Measurements from ENCODE around the gene PCDHGB3. TPM values are rescaled to one million over a fixed set of nuclear protein-coding genes. Genes with fewer than 3 reads are reported as not detected.

The PCDHGB3 gene
- total RNA-seq, 1 experiment from 2014 or later: 1.6 TPM

DNA sequence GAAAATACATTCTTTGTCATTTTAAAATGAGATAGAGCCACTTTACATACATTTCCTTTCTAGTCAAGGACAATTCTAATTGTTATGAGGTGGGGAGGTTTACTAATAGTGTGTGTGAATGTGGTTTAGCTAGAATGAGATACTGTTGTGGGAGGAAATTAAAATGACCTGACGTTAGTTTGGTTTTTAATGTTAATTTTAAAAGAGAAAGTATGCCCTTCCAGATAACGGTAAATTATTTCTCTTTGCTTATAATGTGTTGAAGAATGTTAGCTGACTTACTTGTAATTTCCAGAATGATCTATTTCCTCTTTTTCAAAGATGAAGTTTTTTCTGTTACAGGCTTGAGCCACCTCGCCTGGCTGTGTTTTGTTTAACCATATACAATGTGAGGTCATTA lies 47.8 kb upstream of the PCDHGB3 start:
- Histone ChIP-seq H4K20me1 (ENCODE audit: control insufficient read depth, insufficient read depth, insufficient read length) (no peaks in the 10 kb centered on the region), H3K4me1 (ENCODE audit: insufficient read depth, low read length) (no peaks in the 10 kb centered on the region), H2AK5ac (ENCODE audit: insufficient read length, low read length) (no peak overlapping the region), H3K14ac (ENCODE audit: insufficient read depth, low read length) (no peak overlapping the region), H4K91ac (ENCODE audit: insufficient read length, low read depth, low read length) (no peak overlapping the region), H3T11ph (ENCODE audit: low read length) (no peak overlapping the region), H2BK5ac (ENCODE audit: insufficient read length, low read length) (no peak overlapping the region), H4K8ac (replicated peaks; ENCODE audit: insufficient read length, low read depth, low read length) (no peak overlapping the region), H3K56ac (ENCODE audit: insufficient read length, low read depth, low read length) (no peak overlapping the region), H3K18ac (ENCODE audit: insufficient read length, low read depth, low read length) (no peak overlapping the region), H3K79me2 (ENCODE audit: insufficient read depth, low read length) (peaks cover 6% of the 10 kb centered on the region; the same call in 1 of the 2 replicates), H3K27ac (ENCODE audit: insufficient read length, low read depth, low read length) (no peak overlapping the region), H2BK15ac (ENCODE audit: low read depth, low read length) (no peak overlapping the region), H2AFZ (ENCODE audit: low read length) (no peak overlapping the region), H3K23ac (ENCODE audit: insufficient read length, low read depth, low read length) (no peak overlapping the region), H2BK120ac (ENCODE audit: low read depth, low read length, poor library complexity, severe bottlenecking) (no peak overlapping the region), H3K27me3 (ENCODE audit: insufficient read depth, low read length) (no peaks in the 10 kb centered on the region), H3K4me2 (ENCODE audit: insufficient read depth, insufficient read length, low read length) (no peak overlapping the region), H3K9ac (ENCODE audit: extremely low read depth, insufficient read length, low read length) (no peak overlapping the region), H3K23me2 (ENCODE audit: insufficient read length, low read depth, low read length, poor library complexity, severe bottlenecking) (peaks cover 12% of the 10 kb centered on the region), H2BK20ac (ENCODE audit: low read depth, low read length, poor library complexity, severe bottlenecking) (no peak overlapping the region), H3K79me1 (ENCODE audit: insufficient read depth, low read depth, low read length, poor library complexity, severe bottlenecking) (peaks cover 2% of the 10 kb centered on the region), H3K4ac (ENCODE audit: low read depth, low read length) (no peak overlapping the region), H3K9me3 (ENCODE audit: control insufficient read depth, low read depth, low read length) (peaks cover 22% of the 10 kb centered on the region), H2BK12ac (ENCODE audit: insufficient read length, low read depth, low read length) (no peak overlapping the region), H4K5ac (ENCODE audit: insufficient read length, low read depth, low read length) (no peak overlapping the region)
- 100% methylated on average over 1 of the region's 3 CpGs for WGBS (ENCODE audit: extremely low coverage, insufficient read length, low lambda C conversion rate)
- H3K4me1 Mint-ChIP-seq: peaks cover 13 to 21% of the 10 kb centered on the region in 2 experiments
- no peak for DNase-seq
- peaks cover 30 to 45% (median 35%) of the 10 kb centered on the region in 3 experiments for H3K36me3 Mint-ChIP-seq (ENCODE audit: insufficient read depth in 1 of 3, low read depth in 3 of 3)
- H3K9me3 Mint-ChIP-seq: peaks cover 51 to 71% of the 10 kb centered on the region in 2 experiments
- TF ChIP-seq, protein P1, sequence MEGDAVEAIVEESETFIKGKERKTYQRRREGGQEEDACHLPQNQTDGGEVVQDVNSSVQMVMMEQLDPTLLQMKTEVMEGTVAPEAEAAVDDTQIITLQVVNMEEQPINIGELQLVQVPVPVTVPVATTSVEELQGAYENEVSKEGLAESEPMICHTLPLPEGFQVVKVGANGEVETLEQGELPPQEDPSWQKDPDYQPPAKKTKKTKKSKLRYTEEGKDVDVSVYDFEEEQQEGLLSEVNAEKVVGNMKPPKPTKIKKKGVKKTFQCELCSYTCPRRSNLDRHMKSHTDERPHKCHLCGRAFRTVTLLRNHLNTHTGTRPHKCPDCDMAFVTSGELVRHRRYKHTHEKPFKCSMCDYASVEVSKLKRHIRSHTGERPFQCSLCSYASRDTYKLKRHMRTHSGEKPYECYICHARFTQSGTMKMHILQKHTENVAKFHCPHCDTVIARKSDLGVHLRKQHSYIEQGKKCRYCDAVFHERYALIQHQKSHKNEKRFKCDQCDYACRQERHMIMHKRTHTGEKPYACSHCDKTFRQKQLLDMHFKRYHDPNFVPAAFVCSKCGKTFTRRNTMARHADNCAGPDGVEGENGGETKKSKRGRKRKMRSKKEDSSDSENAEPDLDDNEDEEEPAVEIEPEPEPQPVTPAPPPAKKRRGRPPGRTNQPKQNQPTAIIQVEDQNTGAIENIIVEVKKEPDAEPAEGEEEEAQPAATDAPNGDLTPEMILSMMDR (conservative IDR thresholded peaks at IDR 0.05): no peak
- H3K4me3 Mint-ChIP-seq: no peak overlapping the region; a peak in 1 of 5 replicates
- H3K27me3 Mint-ChIP-seq (ENCODE audit: low read depth): peaks cover 5% of the 10 kb centered on the region
- no peak overlapping the region for H3K27ac Mint-ChIP-seq

Measured in H9 (cell line).